Adrenal gland (tissue), 5 donors: ENCODE measurements around the gene CYBA.

Experiments
- POLR2A ChIP-seq, 2 donors: fragments of 450-650 bp; IDR thresholded peaks; one replicate each; pipeline ENCODE4 v1.6.1; 2017; ENCODE audit warnings: antibody characterized with exemption in 2 of 2, mild to moderate bottlenecking in 2 of 2, moderate library complexity in 1 of 2
- TF ChIP-seq, protein P1 (sequence below), 6 experiments: fragments of 450-650 bp in 4 of 6; fragments of 200-600 bp in 2 of 6; sonication (generic) in 1 of 6; IDR thresholded peaks; 1 replicate in 5 of 6; 2 replicates in 1 of 6; pipeline versions ENCODE4 v1.5.1 to v1.8.0; 2016 to 2021; ENCODE audit warnings: antibody characterized with exemption in 6 of 6, mild to moderate bottlenecking in 2 of 6, moderate library complexity in 1 of 6
- donor health status: DM: no; HTN: no; CAD: no.

DNA sequence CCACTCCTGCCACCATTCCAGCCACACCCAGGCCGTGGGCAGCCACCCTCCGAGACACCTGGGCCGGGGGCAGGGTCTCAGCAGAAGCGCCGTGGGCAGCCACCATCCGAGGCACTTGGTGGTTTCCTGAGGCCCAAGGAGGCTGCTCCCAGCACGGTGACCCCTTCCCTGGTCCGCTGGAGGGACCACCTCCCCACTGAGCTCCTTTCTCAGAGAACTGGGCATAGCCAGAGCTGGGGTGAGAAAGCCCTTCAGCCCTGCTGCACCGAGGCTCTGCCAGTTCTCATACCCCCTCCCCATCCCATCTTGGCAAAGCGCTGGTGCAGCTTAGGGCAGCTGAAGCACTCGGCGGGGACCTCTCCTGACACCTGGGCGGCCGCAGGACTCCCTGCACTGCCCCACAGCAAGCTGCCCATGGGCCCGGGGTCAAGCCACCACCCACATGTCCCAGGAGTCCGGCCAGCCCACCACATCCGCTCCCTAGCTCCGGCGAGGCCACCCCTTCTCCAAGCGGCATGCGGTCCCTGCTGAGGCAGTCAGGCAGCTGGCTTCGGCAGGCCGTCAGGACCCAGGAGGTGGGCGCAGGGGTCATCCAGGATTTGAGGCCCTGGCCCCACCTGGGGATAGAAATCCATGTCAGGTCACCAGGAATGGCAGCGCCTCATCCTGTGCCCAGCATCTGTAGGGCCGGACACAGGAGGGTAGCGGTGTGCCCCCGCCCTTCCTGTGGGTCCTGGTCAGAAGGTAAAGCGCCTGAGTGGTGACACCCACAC is 1.3 kb upstream of the CYBA start:
- TF ChIP-seq, protein P1, sequence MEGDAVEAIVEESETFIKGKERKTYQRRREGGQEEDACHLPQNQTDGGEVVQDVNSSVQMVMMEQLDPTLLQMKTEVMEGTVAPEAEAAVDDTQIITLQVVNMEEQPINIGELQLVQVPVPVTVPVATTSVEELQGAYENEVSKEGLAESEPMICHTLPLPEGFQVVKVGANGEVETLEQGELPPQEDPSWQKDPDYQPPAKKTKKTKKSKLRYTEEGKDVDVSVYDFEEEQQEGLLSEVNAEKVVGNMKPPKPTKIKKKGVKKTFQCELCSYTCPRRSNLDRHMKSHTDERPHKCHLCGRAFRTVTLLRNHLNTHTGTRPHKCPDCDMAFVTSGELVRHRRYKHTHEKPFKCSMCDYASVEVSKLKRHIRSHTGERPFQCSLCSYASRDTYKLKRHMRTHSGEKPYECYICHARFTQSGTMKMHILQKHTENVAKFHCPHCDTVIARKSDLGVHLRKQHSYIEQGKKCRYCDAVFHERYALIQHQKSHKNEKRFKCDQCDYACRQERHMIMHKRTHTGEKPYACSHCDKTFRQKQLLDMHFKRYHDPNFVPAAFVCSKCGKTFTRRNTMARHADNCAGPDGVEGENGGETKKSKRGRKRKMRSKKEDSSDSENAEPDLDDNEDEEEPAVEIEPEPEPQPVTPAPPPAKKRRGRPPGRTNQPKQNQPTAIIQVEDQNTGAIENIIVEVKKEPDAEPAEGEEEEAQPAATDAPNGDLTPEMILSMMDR (IDR thresholded peaks at IDR 0.05) = no peak
- TF ChIP-seq POLR2A (IDR thresholded peaks at IDR 0.05) = no peak
